MCF 10A (cell line): ENCODE data around the gene PALLD. TPM values are rescaled to one million over a fixed set of nuclear protein-coding genes. Genes with fewer than 3 reads are reported as not detected.

Source experiments
- BruUV-seq: library from RNA; stranded (reverse); fragments of 400-500 nt; replicated peaks from 2 replicates; lab custom pipeline; 2021; lab: Mats Ljungman, UMichigan
- CTCF ChIA-PET: fragments of 300-600 bp; sonication (Branson Sonifier 250); formaldehyde crosslinking; extraction: SDS; loops from one replicate; lab custom pipeline; 2021; ENCODE audit warnings: antibody characterized with exemption, inconsistent platforms; lab: Yijun Ruan, JAX
- POLR2A ChIA-PET: fragments of 300-600, 350-650 bp; sonication (Branson Sonifier 250); formaldehyde crosslinking; extraction: SDS; loops from one replicate; lab custom pipeline; 2020; ENCODE audit warnings: antibody characterized with exemption, inconsistent platforms; lab: Yijun Ruan, JAX
- DNase-seq: peaks from one replicate; pipeline ENCODE4 v3.0.0-alpha.2; 2018; ENCODE audit not compliant: unreplicated experiment
- H3K27ac Mint-ChIP-seq: one replicate; pipeline ENCODE4 v1.8.0; 2022; ENCODE audit warnings: mild to moderate bottlenecking, low read depth, mixed read lengths; ENCODE audit not compliant: unreplicated experiment
- H3K27me3 Mint-ChIP-seq: one replicate; pipeline ENCODE4 v1.8.0; 2022; ENCODE audit warnings: mixed read lengths; ENCODE audit not compliant: insufficient read depth, unreplicated experiment
- H3K36me3 Mint-ChIP-seq: one replicate; pipeline ENCODE4 v1.8.0; 2022; ENCODE audit warnings: mild to moderate bottlenecking, moderate library complexity, mixed read lengths; ENCODE audit not compliant: insufficient read depth, unreplicated experiment
- H3K4me1 Mint-ChIP-seq: one replicate; pipeline ENCODE4 v1.8.0; 2022; ENCODE audit warnings: mixed read lengths; ENCODE audit not compliant: insufficient read depth, unreplicated experiment
- H3K4me3 Mint-ChIP-seq: one replicate; pipeline ENCODE4 v1.8.0; 2022; ENCODE audit warnings: mild to moderate bottlenecking, moderate library complexity, mixed read lengths; ENCODE audit not compliant: unreplicated experiment
- H3K9me3 Mint-ChIP-seq: one replicate; pipeline ENCODE4 v1.8.0; 2022; ENCODE audit warnings: mixed read lengths; ENCODE audit not compliant: unreplicated experiment
- CTCF ChIP-seq: fragments of 200-600 bp; IDR thresholded peaks from one replicate; pipeline ENCODE4 v1.8.0; 2022; ENCODE audit warnings: antibody characterized with exemption, mild to moderate bottlenecking; ENCODE audit not compliant: unreplicated experiment
- intact Hi-C: fragments of 100-400 bp; cut with micrococcal nuclease; formaldehyde crosslinking; loops from 2 replicates; pipeline ENCODE4 v1.14.1; 2022
- total RNA-seq: library from RNA; stranded (reverse); gene quantifications from 2 replicates; pipeline ENCODE4 v1.2.3, GENCODE V29; 2022

The PALLD gene
- total RNA-seq, 1 experiment from 2014 or later = 191 TPM

GRCh38 chr4:168882650-168883233 is 385.9 kb downstream of the PALLD start:
- Mint-ChIP-seq H3K4me3 (no peak overlapping the region), H3K27me3 (no peaks in the 10 kb centered on the region), H3K27ac (peak overlapping the region; percentile 23), H3K4me1 (peaks cover 47% of the 10 kb centered on the region), H3K9me3 (no peaks in the 10 kb centered on the region), H3K36me3 (peaks cover 85% of the 10 kb centered on the region)
- BruUV-seq = no TSS peak
- TF ChIP-seq CTCF = no peak
- ChIA-PET CTCF (interaction anchor here (0.6 to 1.5 kb wide), 6 partner anchors 20 to 497 kb away, joined by 3 to 6 read pairs (median 4); no protein-coding TSS in a partner anchor), POLR2A (interaction anchor here (0.6 to 2.0 kb wide), 8 partner anchors 19 to 281 kb away, joined by 3 to 8 read pairs (median 4); no protein-coding TSS in a partner anchor)
- peak; percentile 64 for DNase-seq
- intact Hi-C loops = no loop called here

- peaks cover 48% of the 10 kb centered on the region for H3K4me1 Mint-ChIP-seq
- no peak for DNase-seq
- no peak for TF ChIP-seq CTCF
- no peaks in the 10 kb centered on the region for H3K27me3 Mint-ChIP-seq
- ChIA-PET CTCF (interaction anchor here (0.6 to 1.5 kb wide), 4 partner anchors 21 to 279 kb away, joined by 3 to 6 read pairs (median 4); no protein-coding TSS in a partner anchor), POLR2A (interaction anchor here (0.6 to 1.6 kb wide), 4 partner anchors 18 to 170 kb away, joined by 3 to 4 read pairs (median 3); no protein-coding TSS in a partner anchor)
- H3K27ac Mint-ChIP-seq = no peak overlapping the region
- H3K36me3 Mint-ChIP-seq = peaks cover 80% of the 10 kb centered on the region
- H3K4me3 Mint-ChIP-seq = no peak overlapping the region
- intact Hi-C loops = no loop called here
- no peaks in the 10 kb centered on the region for H3K9me3 Mint-ChIP-seq
- BruUV-seq = no TSS peak
Observed at GRCh38 chr4:168883513-168883912, 386.7 kb downstream of the PALLD start.

GRCh38 chr4:168884251-168885124 is 387.6 kb downstream of the PALLD start:
- H3K36me3 Mint-ChIP-seq = peaks cover 78% of the 10 kb centered on the region
- H3K9me3 Mint-ChIP-seq = no peaks in the 10 kb centered on the region
- no peak for DNase-seq
- intact Hi-C loops = no loop called here
- CTCF ChIA-PET = interaction anchor here (0.8 kb wide), 1 partner anchor 28 kb away, joined by 3 read pairs; no protein-coding TSS in a partner anchor
- POLR2A ChIA-PET = no interaction called here
- peaks cover 48% of the 10 kb centered on the region for H3K4me1 Mint-ChIP-seq
- no TSS peak for BruUV-seq
- H3K4me3 Mint-ChIP-seq = no peak overlapping the region
- H3K27ac Mint-ChIP-seq = peak overlapping the region; percentile 71
- no peaks in the 10 kb centered on the region for H3K27me3 Mint-ChIP-seq
- no peak for TF ChIP-seq CTCF

GRCh38 chr4:168885400-168885799 is 388.5 kb downstream of the PALLD start:
- peaks cover 41% of the 10 kb centered on the region for H3K4me1 Mint-ChIP-seq
- BruUV-seq = no TSS peak
- TF ChIP-seq CTCF = no peak
- H3K9me3 Mint-ChIP-seq = no peaks in the 10 kb centered on the region
- ChIA-PET POLR2A (no interaction called here), CTCF (interaction anchor here (2.1 kb wide), 1 partner anchor 176 kb away, joined by 6 read pairs; no protein-coding TSS in a partner anchor)
- intact Hi-C loops = no loop called here
- H3K27me3 Mint-ChIP-seq = no peaks in the 10 kb centered on the region
- H3K4me3 Mint-ChIP-seq = no peak overlapping the region
- H3K27ac Mint-ChIP-seq = peak overlapping the region; percentile 71
- H3K36me3 Mint-ChIP-seq = peaks cover 77% of the 10 kb centered on the region
- no peak for DNase-seq
